ENCODE measurements around the gene IL1RAP.
A peak's percentile ranks its signal among the peaks of the same experiment; 100 is the strongest.
"Not testable (repeated sequence)": the region's sequence is repeated elsewhere in the genome, so short reads cannot be mapped to it uniquely, and the experiment has no call there.

The IL1RAP gene, protein sequence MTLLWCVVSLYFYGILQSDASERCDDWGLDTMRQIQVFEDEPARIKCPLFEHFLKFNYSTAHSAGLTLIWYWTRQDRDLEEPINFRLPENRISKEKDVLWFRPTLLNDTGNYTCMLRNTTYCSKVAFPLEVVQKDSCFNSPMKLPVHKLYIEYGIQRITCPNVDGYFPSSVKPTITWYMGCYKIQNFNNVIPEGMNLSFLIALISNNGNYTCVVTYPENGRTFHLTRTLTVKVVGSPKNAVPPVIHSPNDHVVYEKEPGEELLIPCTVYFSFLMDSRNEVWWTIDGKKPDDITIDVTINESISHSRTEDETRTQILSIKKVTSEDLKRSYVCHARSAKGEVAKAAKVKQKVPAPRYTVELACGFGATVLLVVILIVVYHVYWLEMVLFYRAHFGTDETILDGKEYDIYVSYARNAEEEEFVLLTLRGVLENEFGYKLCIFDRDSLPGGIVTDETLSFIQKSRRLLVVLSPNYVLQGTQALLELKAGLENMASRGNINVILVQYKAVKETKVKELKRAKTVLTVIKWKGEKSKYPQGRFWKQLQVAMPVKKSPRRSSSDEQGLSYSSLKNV

DNA sequence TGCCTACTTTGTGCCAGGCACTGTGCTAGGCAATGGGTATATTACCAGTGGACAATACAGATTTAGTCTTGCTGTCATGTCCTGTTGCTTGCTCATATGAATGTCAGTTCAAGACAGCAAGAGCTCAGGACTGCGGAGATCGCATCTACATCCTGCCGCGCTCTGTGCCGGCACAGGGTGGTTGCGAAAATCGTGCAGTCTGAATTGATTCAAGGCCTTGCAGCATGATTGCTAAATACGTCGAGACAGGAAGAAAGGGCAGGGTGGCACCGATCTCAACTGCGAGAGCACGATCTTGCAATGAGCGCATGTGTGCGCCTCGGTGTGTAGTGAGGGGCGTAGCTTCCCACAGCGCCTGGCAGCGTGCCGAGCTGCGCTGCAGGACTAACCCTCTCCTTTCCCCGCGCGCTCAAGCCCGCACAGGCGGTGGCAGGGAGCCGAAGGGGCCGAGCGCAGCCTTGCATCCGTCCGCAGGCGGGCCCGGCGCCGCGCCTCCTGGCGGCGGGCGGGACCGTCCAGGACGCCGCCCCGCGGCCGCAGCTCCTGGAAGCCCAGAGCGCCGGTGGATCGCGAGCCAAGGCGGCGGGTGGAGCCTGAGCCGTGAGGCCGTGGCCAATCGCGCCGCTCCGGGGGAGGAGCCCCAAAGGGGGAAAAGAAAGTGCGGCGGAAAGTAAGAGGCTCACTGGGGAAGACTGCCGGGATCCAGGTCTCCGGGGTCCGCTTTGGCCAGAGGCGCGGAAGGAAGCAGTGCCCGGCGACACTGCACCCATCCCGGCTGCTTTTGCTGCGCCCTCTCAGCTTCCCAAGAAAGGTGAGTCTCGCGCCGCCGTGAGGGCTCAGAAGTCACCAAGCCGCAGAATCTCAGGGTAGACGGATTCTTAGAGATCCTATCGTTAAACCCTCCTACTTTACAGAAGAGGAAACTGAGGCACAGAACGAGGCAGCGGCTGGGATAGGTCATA, at the start of gene IL1RAP:
TSS of gene IL1RAP (plus strand) at position 677 of the 962 bp plus-strand sequence. CDS start 50,205 bp downstream, outside the sequence.
- DNase-seq, result peak; percentile 96 to 98 (median 98)

DNA sequence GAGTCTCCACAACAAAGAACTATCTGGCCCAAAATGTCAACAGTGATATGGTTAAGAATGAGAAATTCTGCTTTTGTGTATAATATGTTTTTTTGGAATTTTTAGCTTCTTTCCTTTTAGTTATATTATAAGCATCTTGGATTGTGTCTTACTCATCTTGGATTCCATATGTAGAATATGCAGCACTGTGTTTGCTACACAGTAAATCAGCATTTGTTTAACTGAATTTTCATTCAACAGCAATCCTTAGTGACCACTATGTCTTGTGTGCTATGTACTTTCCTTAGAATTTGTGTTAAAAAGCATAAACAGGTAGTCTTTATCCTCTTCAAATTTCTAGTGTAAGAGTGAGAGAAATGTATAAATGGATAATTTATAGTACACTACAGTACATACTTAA, 46.0 kb upstream of the IL1RAP start:
- DNase-seq, result no peak

GRCh38 chr3:190473261-190473660, 40.6 kb upstream of the IL1RAP start:
- not testable (repeated sequence) for DNase-seq

GRCh38 chr3:190481779-190482178, 32.1 kb upstream of the IL1RAP start:
- no peak for DNase-seq

DNA sequence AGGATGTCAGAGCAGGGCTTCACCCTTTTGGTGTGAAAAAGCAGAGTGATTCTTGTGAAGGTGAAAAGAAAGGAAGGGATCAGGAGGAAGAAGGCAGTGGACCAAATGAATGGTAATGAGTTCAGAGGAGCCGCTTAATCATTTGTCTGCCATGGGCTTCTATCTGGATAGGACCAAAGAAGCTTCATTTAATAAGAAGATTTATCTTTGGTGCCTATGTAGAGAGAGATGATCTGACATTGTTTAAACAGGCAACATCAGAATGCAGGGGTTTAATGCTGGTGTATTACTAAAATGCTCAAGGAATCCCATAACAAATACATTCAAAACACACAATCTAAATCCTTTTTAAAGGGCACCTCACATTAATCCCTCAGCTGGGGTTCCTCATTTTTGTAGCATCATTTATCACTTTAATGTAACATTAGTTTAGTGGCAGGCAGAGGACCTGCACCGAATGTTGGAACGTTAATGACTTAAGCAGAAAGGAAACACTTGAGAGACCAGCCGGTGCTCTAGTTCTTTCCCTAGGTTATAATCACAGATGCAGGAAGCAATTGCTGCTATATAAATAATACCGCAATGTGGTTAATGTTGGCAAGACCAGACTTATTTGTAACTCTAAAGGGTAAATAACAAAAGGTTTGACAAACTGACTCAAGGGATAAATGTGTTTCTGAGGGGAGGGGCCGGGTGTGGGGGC, 27.9 kb upstream of the IL1RAP start:
- DNase-seq, result no peak

DNA sequence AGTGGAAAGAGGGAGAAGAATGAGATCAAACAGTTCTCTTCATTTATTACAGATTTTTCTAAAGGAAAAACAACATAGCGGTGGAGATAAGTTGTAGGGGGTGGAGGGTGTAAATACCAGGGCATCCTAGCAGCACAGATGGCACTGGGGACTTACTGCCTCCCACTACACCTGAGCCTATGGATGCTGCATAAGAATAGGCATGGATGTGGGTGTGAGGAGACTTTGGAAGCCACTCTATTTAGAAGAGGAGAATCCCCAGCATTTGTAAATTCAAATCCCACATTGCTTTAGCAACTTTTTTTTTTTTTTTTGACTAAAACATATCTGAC, 27.4 kb upstream of the IL1RAP start:
- no peak for DNase-seq

- DNase-seq, result no peak
Measured at GRCh38 chr3:190486908-190487607, 26.8 kb upstream of the IL1RAP start.

DNA sequence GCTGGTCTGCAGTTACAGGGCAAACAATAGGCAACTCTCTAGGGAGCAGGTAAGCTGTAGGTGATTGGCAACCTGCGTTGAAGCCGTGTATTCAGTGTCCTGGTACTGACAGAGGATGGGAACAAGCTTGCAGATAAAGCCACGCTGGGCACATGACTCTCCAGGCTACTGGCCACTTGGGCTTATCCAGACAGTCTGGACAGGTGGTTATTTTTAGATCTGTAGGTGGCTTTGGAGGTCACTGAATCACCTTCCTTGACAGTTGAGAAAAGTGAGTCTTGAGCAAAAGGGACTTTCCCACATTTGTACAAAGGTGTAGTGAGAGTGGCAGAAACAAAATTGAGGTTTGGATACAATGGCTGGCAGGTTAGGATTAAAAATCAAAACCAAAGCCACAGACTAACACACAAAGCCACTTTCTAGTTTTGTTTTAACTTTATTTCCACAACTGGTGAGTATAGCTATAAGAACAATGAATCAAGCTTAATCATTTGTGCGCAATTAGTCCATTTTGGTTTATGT, 22.3 kb upstream of the IL1RAP start:
- DNase-seq, result no peak

DNA sequence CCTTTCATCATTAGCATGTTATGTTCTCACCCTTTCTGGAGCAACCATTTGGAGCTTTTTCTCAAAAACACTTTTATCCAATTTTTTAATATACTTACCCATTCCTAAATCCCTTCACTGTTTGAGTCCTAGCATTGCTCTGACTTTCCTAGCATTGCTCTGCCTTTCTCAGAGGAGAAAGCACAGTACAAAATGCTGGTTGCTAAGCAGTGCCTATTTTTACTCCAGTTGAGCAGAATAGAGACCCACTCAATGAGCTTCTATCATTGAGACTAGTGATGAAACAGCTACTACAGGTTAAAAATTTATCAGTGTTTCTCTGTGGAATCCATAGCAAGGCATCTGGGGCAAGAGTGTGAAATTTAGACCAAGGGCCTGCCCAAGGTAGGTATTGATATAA, 21.8 kb upstream of the IL1RAP start:
- DNase-seq, result no peak

DNA sequence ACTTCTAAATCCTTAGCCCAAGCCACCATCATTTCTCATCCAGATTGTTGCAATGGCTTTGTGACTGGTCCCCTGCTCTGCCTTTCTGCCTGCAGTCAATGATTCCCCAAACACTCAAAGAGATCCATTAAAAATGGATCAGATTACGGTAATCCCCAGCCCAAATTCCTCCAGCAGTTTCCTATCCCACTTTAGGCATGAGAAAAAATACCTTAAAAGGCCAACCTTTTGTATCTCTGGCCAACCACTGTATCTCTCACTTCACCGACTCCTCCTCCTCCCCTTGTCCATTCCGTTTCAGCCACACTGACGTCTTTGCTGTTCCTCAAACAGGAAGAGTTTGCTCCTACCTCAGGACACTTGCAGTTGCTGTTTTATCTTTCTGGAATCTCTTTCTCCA, 20.9 kb upstream of the IL1RAP start:
- no peak for DNase-seq

- DNase-seq, result no peak
Measured at GRCh38 chr3:190494907-190495306, 19.0 kb upstream of the IL1RAP start.

GRCh38 chr3:190495354-190495753, 18.5 kb upstream of the IL1RAP start:
- DNase-seq, result no peak

GRCh38 chr3:190495796-190496195, 18.1 kb upstream of the IL1RAP start:
- peak; percentile 82 to 86 (median 84) for DNase-seq

GRCh38 chr3:190496859-190497258, 17.0 kb upstream of the IL1RAP start:
- no peak for DNase-seq

- DNase-seq, result no peak
Measured at GRCh38 chr3:190497811-190498210, 16.1 kb upstream of the IL1RAP start.

DNA sequence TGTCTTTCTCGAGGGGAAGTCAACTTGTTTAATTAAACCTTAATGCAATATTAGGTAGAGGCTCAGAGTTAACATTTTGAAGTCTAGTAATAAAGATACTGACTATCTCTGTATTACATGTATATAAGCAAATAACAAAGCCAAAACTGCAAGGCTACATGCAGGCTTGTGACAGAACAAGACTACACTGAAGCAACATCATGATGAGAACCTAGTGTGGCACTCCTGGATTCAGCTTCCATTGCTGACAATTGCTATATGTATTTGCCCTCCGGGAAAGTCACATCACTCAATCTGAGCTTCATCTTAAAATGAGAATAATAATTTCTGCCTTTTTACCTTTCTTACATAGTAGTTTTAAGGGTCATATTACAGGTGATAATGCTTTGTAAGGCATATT, 15.6 kb upstream of the IL1RAP start:
- DNase-seq, result no peak

- no peak for DNase-seq
Measured at GRCh38 chr3:190499122-190499521, 14.8 kb upstream of the IL1RAP start.

GRCh38 chr3:190502946-190503345, 10.9 kb upstream of the IL1RAP start:
- peak; percentile 20 to 55 (median 54) for DNase-seq

GRCh38 chr3:190504354-190505125, 9.3 kb upstream of the IL1RAP start:
- peak; percentile 47 to 89 (median 82) for DNase-seq

GRCh38 chr3:190505381-190506003, 8.4 kb upstream of the IL1RAP start:
- no peak for DNase-seq

- DNase-seq, result no peak
Measured at GRCh38 chr3:190506271-190506670, 7.6 kb upstream of the IL1RAP start.

Measured in suppressor macrophage treated with lipopolysaccharide for 1 hour (primary cell).